Hepatic stellate cell (primary cell): Measurements from ENCODE around the gene NR2F2.
A peak's percentile ranks its signal among the peaks of the same experiment; 100 is the strongest.

ENCODE experiments used
- DNase-seq: peaks from one replicate; pipeline ENCODE4 v3.0.0; 2011; ENCODE audit warnings: low spot score

NR2F2 gene

GRCh38 chr15:96353416-96353929 lies 23.0 kb downstream of the NR2F2 start:
- no peak for DNase-seq

- DNase-seq: peak; percentile 83
These were observed 23.6 kb downstream of the NR2F2 start for GRCh38 chr15:96353930-96354730.

DNA sequence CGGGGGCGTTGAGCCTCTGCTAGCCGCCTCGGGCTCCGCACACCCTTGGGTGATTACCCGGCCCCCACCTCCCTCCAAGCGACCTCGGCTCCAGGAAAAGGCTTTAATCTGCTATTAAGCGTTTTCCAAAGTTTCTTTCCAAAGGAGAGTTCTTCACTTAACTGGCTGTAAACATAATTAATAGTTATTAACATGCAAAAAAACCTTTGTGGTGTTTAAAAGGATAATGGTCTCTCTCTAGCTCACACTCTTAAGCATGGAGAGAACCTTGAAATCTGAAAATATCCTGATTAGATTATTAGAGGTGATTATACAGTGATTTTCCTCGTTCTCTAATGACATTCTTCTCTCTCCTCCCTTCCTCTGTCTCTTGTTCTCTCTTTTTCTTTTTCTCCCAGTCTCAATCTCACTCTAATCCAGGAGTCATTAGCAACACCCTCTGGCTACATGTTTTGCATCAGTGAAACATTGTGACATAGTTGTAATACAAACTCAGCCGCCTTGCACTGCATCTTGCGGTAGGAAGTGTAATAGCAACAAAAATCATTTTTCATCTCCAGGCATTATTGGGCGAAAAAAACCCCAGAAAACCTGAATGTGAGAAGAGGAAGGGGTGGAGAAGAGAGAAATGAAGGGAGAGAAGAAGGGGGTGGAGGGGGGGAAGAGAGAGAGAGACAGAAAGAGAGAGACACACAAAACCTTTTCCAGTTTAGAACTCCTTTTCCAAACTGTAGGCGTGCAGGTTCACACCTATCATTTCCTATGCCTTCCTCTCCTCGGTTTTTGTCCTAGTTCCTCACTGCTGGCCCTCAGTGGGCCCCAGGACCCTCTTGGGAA lies 24.4 kb downstream of the NR2F2 start:
- peak; percentile 82 for DNase-seq

GRCh38 chr15:96355568-96356187 lies 25.2 kb downstream of the NR2F2 start:
- no peak for DNase-seq

DNA sequence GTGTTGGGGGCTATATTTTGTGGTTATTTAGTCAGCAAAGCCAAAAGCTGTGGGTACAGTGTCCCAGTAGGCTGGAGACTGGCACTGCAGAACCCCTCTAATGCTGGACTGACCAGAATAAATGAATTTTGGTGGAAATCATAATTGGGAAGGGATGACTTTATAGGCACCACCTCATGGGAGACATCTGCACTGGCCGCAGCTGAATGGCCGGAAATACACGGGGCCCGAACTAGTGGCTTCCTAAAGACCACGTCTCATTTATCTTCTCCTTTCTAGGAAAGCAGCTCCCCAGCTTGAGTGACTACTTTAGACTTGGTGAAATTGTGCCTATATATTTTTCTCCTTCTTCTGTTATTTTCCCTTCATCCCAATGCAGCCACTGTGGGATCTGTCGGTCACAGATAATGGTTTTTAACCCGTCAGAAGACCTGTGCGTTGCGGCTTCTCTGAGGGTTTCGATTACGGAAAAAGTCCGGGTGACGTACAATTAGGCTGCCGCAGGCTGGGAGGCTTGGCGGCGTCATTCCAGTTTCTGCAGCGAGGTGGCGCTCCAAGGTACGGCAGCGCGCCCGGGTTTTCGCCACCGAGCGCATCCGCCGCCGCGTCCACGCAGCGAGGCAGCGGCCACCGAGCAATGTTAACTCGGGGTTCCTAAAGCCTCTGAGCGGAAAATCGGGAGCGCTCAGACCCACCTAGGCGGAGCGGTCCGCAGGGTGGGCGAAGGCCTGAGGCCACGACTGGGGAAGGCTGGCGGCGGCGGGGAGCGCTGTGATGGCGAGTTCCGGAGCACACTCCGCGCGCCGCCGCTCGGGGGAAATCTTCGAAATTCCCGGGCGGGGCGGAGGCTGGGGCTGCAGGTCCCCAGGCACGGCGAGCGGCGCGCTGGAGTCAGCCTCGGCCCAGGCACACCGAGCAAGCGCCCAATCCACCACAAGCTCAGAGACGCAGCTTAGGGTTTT lies 26.3 kb downstream of the NR2F2 start:
- DNase-seq: peak; percentile 79

- DNase-seq: no peak
These were observed 27.7 kb downstream of the NR2F2 start for GRCh38 chr15:96358001-96358801.

DNA sequence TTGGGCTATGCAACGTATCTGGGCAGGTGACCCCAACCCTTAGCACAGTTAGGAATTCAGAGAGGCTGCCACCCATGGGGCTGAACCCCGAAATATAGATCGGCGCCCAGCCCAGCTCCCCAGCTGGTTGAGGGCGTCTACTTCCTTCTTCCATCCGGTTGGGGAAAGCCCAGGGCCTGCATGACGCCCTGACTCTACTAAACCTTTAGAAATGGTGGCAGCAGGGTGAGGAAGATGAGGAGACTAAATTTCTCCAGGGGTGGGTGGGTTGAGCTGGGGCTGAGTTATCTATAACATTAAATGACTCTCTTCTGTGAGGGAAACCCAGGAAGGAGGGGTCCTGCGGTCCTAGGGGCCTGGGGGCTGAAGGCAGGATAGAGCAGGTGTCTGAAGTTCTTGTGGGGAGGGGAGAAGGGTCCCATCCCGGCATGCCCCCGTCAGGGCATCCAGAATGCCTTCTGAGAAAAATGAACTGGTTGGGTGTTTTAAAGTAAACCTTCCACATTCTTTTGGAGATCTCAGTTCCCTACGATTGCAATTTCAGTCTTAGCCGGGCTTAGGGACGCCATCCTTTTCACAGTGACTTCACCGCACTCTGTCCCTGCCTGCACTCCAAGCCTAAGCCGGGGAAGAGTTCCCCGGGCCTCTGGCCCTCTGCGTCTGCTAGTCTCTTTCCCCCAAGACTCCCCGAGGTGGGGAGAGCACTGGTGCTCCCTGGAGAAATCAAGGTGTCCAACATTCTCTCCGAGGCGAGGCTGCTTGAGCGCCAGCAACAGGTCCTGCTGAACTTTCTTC lies 28.5 kb downstream of the NR2F2 start:
- DNase-seq: no peak

DNA sequence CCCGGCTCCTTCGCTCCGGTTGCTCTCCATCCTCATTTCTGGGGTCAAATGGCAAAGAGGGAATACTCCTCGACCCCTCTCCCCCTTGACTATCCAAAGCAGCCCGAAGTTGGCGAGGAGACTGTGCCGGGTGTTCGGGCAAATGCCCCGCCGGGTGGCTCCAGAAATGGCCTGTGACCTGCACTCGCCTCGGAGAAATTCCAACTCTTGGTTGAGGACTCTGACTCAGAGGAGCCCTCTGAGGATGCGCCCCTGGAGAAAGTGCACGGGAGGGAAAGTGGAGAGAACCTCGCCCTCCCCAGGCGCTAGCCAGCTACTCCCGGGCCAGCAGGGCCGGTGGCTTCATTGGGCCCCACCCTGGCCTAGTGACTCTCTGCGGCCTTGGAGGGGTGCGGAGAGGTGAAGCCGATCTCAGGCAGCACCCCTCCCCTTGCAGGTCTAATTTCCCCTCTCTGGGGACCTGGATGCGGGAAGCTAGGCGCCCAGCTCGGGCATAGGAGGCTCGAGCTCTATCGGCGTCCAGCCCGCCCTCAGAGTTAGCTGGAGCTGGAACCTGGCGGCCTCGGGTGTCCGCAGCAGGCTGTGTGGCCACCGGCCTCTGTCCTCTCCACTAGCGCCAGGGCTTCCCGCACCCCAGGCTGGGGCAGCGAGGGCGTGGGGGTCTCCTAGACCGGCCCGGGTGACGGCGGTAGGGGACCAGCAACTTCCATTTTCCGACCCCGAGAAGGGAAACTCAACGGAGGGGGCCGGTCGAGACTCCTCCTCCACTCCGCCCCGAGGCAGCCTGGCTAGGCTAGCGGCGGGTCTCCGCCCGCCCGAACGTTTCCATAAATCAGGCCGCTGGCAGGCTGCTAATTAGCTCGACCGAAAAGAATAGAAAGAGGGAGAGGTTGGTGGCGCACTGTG lies 29.4 kb downstream of the NR2F2 start:
- peak; percentile 92 for DNase-seq

DNA sequence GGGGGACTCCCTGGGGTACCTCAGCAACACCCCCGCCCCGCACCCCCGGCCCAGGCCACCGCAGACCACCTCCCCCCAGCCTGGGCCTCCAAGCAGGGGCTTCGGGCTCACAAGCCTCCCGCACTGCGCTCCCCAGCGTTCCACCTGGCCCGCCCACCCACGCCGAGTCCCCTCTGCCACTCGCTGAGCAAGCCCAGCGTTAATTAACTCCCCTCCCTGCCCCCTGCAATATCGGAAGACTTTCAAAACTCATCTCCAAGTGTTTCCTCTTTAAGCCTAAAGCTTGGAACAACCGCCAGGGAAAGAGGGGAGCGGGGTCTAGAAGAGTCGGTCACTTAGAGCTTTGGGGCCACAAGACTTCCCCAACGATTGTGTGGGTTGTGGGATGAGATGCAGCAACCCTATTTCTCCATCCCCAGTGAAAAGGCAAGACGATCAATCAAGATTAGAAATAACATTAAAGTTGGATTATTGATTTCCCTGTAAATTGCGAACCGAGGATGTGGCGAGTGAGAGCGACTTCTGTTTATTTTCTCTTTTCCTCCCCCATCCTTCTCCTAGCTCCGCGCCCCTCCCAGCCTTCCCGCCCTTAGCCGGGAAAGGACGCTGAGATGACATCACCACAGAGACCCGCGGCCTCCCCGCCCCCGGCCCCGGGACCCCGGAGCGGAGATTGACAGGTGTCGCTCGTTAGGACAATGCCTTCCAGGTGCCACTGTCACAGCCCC lies 30.2 kb downstream of the NR2F2 start:
- no peak for DNase-seq

GRCh38 chr15:96361309-96362010 lies 31.0 kb downstream of the NR2F2 start:
- DNase-seq: no peak

- DNase-seq: no peak
These were observed 31.7 kb downstream of the NR2F2 start for GRCh38 chr15:96362011-96362754.

DNA sequence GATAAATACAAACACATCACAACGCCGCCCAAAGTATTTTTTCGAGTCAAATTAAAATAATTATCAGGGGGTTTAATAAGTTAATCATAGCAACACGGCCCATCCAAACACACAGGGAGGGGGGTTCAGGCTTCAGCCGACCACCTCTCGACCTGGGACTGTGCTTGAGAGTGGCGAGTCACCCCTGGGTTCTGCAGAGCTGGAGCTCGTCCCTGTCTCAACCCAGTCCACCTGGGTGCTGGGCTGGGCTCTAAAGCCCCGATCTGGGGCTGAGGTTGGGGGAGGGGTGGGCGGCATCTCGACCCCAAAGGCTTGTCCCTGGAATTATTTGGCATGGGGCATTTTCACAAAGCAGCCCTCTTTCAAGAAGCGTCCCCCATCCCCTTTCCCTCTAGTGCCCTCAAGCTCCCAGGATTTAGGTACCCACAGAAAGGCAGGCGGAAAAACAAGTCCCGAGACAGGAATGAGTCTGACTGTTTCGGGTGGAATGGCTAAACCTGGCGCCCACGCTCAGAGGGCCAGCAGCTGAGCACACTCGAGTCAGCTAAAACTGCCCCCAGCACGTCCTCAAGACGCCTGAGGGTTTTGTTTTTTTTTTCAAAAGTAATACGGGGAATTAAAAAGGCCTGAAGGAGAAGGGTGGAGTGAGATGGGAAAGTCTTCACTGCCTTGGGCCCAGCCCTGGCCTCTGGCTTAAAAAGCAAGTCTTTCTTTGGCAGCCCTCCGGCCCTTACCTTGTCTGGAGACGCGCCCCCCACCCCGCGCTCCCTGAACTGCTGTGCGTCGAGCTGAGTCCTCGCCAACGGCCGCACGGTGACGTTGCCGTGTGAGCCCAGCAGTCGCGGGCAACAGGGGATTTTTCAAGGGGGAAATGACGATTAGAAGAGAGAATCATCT lies 32.5 kb downstream of the NR2F2 start:
- no peak for DNase-seq

- DNase-seq: no peak
These were observed 33.2 kb downstream of the NR2F2 start for GRCh38 chr15:96363707-96364106.

- DNase-seq: no peak
These were observed 35.5 kb downstream of the NR2F2 start for GRCh38 chr15:96365781-96366525.

GRCh38 chr15:96366526-96366877 lies 36.0 kb downstream of the NR2F2 start:
- DNase-seq: no peak
